ENCODE data around the gene SHMT1. TPM values are rescaled to one million over a fixed set of nuclear protein-coding genes. Genes with fewer than 3 reads are reported as not detected.
"Not testable (repeated sequence)": the region's sequence is repeated elsewhere in the genome, so short reads cannot be mapped to it uniquely, and the experiment has no call there.

The SHMT1 gene
- total and polyA plus RNA-seq, 2 donors (not counting 1 experiment from before 2014, with no cell fraction given), result 11.9 to 12.6 TPM

DNA sequence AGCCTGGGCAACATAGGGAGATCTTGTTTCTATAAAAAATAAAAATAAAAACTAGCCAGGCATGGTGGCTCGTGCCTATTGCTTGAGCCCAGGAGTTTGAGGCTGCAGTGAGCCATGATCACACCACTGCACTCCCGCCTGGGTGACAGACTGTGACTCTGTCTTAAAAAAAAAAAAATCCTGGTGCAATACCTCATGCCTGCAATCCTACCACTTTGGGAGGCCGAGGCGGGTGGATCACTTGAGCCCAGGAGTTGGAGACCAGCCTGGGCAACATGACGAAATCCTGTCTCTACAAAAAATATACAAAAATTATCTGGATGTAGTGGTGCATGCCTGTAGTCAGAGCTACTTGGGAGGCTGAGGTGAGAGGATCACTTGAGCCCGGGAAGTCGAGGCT is 20.9 kb upstream of the SHMT1 start:
- H3K36me3 ChIP-seq (ENCODE audit: control insufficient read depth, insufficient read depth, low read length); DNase-seq (ENCODE audit: low read depth in 2 of 2); H3K4me2 ChIP-seq (ENCODE audit: extremely low read depth, insufficient read depth, low read length): not testable (repeated sequence)

DNA sequence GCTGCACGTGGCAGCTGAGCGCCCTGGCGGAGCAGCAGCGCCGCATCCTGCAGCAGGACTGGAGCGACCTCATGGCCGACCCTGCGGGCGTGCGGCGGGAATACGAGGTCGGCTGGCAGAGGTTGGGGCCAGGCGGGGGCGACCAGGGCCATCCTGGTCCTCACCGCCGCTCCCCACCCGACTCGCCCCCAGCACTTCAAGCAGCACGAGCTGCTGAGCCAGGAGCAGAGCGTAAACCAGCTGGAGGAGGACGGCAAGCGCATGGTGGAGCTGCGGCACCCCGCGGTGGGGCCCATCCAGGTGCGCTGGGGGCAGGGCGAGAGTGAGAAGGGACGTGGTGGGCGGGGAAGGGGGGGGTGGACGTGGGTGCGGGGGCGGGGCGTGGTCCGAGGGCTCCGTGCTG is 19.7 kb upstream of the SHMT1 start:
- not testable (repeated sequence) for DNase-seq (ENCODE audit: low read depth in 2 of 2); H4K20me1 ChIP-seq (ENCODE audit: control insufficient read depth, extremely low read depth, insufficient read depth, low read length); H3K4me2 ChIP-seq (ENCODE audit: extremely low read depth, insufficient read depth, low read length); H3K79me2 ChIP-seq (ENCODE audit: control insufficient read depth, insufficient read depth, low read length); H3K27ac ChIP-seq (ENCODE audit: insufficient read depth, low read length); H3K9me3 ChIP-seq (ENCODE audit: control insufficient read depth, insufficient read depth, low read depth, low read length); H3K4me1 ChIP-seq (ENCODE audit: control insufficient read depth, extremely low read depth, insufficient read depth, low read length); H3K36me3 ChIP-seq (ENCODE audit: control insufficient read depth, insufficient read depth, low read length); H3K4me3 ChIP-seq (replicated peaks in 1 of 4; ENCODE audit: control extremely low read depth in 1 of 4, insufficient read depth in 1 of 4, low read depth in 3 of 4, low read length in 4 of 4); H2AFZ ChIP-seq (ENCODE audit: low read length); H3K9ac ChIP-seq (ENCODE audit: insufficient read depth, low read length)
- peaks cover 16% of the 10 kb centered on the region for H3K27me3 ChIP-seq (ENCODE audit: control insufficient read depth, insufficient read depth, low read length)

More for the DNA sequence above, 20.9 kb upstream of the SHMT1 start:
- not testable (repeated sequence) for H4K20me1 ChIP-seq (ENCODE audit: control insufficient read depth, extremely low read depth, insufficient read depth, low read length); H3K9ac ChIP-seq (ENCODE audit: insufficient read depth, low read length); H3K9me3 ChIP-seq (ENCODE audit: control insufficient read depth, insufficient read depth, low read depth, low read length); H3K27ac ChIP-seq (ENCODE audit: insufficient read depth, low read length); H2AFZ ChIP-seq (ENCODE audit: low read length); H3K79me2 ChIP-seq (ENCODE audit: control insufficient read depth, insufficient read depth, low read length); H3K4me3 ChIP-seq (replicated peaks in 1 of 4; ENCODE audit: control extremely low read depth in 1 of 4, insufficient read depth in 1 of 4, low read depth in 3 of 4, low read length in 4 of 4); H3K4me1 ChIP-seq (ENCODE audit: control insufficient read depth, extremely low read depth, insufficient read depth, low read length)
- peaks cover 16% of the 10 kb centered on the region for H3K27me3 ChIP-seq (ENCODE audit: control insufficient read depth, insufficient read depth, low read length)

DNA sequence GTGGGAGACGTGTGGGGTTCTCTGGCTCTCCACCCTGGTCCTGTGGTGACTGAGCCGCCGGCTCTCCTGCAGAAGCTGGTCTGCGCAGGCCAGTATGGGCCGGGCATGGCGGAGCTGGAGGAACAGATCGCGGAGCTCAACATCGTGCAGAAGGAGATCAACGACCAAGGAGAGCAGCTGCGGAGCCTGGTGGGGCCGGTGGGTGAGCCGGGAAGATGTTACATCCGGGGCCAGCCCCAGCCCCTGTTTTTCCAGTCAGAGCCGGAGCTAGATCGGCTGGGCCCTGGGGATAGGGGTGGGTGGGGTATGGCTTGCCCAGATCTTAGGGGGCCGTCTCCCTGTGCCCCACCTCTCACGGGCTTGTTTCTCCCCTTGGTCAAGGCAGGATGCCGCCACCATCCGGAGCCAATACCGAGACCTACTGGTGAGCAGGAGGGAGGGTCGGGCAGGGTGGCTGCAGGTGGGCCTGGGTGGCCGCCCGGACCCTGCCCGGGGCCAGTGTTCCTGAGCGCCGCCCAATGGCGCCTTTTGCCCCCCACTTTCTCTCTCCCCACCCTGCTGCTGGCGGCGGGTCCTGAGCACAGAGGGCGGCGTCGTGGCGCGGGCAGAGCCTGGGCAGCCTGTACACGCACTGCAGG is 19.2 kb upstream of the SHMT1 start:
- no peak overlapping the region for H2AFZ ChIP-seq (ENCODE audit: low read length)
- H3K4me1 ChIP-seq (ENCODE audit: control insufficient read depth, extremely low read depth, insufficient read depth, low read length), result no peaks in the 10 kb centered on the region
- no peak for DNase-seq (ENCODE audit: low read depth in 2 of 2)
- H3K27me3 ChIP-seq (ENCODE audit: control insufficient read depth, insufficient read depth, low read length), result peaks cover 16% of the 10 kb centered on the region
- TF ChIP-seq, protein P1, sequence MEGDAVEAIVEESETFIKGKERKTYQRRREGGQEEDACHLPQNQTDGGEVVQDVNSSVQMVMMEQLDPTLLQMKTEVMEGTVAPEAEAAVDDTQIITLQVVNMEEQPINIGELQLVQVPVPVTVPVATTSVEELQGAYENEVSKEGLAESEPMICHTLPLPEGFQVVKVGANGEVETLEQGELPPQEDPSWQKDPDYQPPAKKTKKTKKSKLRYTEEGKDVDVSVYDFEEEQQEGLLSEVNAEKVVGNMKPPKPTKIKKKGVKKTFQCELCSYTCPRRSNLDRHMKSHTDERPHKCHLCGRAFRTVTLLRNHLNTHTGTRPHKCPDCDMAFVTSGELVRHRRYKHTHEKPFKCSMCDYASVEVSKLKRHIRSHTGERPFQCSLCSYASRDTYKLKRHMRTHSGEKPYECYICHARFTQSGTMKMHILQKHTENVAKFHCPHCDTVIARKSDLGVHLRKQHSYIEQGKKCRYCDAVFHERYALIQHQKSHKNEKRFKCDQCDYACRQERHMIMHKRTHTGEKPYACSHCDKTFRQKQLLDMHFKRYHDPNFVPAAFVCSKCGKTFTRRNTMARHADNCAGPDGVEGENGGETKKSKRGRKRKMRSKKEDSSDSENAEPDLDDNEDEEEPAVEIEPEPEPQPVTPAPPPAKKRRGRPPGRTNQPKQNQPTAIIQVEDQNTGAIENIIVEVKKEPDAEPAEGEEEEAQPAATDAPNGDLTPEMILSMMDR (conservative IDR thresholded peaks at IDR 0.05 in 1 of 2, IDR thresholded peaks at IDR 0.05 in 1 of 2; ENCODE audit: low read depth in 1 of 2, low read length in 2 of 2), result no peak
- no peak for TF ChIP-seq EZH2 (IDR thresholded peaks at IDR 0.05; ENCODE audit: low read length, missing control alignments)
- no peaks in the 10 kb centered on the region for H3K9me3 ChIP-seq (ENCODE audit: control insufficient read depth, insufficient read depth, low read depth, low read length)
- no peak overlapping the region for H3K4me2 ChIP-seq (ENCODE audit: extremely low read depth, insufficient read depth, low read length)
- no peaks in the 10 kb centered on the region for H4K20me1 ChIP-seq (ENCODE audit: control insufficient read depth, extremely low read depth, insufficient read depth, low read length)
- no peaks in the 10 kb centered on the region for H3K79me2 ChIP-seq (ENCODE audit: control insufficient read depth, insufficient read depth, low read length)
- H3K36me3 ChIP-seq (ENCODE audit: control insufficient read depth, insufficient read depth, low read length), result no peaks in the 10 kb centered on the region
- no peak overlapping the region for H3K4me3 ChIP-seq (replicated peaks in 1 of 4; ENCODE audit: control extremely low read depth in 1 of 4, insufficient read depth in 1 of 4, low read depth in 3 of 4, low read length in 4 of 4)
- H3K9ac ChIP-seq (ENCODE audit: insufficient read depth, low read length), result no peak overlapping the region
- H3K27ac ChIP-seq (ENCODE audit: insufficient read depth, low read length), result no peak overlapping the region

DNA sequence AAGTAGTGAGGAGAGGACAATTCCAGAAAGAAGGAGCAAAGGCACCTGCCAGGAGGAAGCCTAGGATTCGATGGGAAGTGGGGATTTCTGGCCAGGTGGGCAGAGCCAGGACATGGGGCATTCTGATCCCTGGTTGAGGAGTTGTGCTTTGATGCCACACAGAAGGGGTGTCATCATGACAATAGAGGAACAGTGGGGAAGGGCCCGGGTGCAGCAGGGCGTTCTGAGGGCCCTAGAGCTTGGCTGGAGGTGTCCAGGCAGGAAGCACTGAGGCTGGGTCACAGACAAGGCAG is 18.5 kb upstream of the SHMT1 start:
- no peak for DNase-seq (ENCODE audit: low read depth in 2 of 2)
- H2AFZ ChIP-seq (ENCODE audit: low read length), result no peak overlapping the region
- H3K27ac ChIP-seq (ENCODE audit: insufficient read depth, low read length), result no peak overlapping the region
- no peaks in the 10 kb centered on the region for H3K9me3 ChIP-seq (ENCODE audit: control insufficient read depth, insufficient read depth, low read depth, low read length)
- H3K27me3 ChIP-seq (ENCODE audit: control insufficient read depth, insufficient read depth, low read length), result peaks cover 16% of the 10 kb centered on the region
- no peaks in the 10 kb centered on the region for H3K79me2 ChIP-seq (ENCODE audit: control insufficient read depth, insufficient read depth, low read length)
- H3K36me3 ChIP-seq (ENCODE audit: control insufficient read depth, insufficient read depth, low read length), result no peaks in the 10 kb centered on the region
- no peak overlapping the region for H3K4me3 ChIP-seq (replicated peaks in 1 of 4; ENCODE audit: control extremely low read depth in 1 of 4, insufficient read depth in 1 of 4, low read depth in 3 of 4, low read length in 4 of 4)
- TF ChIP-seq, protein P1 (conservative IDR thresholded peaks at IDR 0.05 in 1 of 2, IDR thresholded peaks at IDR 0.05 in 1 of 2; ENCODE audit: low read depth in 1 of 2, low read length in 2 of 2), result no peak
- TF ChIP-seq EZH2 (IDR thresholded peaks at IDR 0.05; ENCODE audit: low read length, missing control alignments), result peak; percentile 19
- H3K4me2 ChIP-seq (ENCODE audit: extremely low read depth, insufficient read depth, low read length), result no peak overlapping the region
- H3K4me1 ChIP-seq (ENCODE audit: control insufficient read depth, extremely low read depth, insufficient read depth, low read length), result no peaks in the 10 kb centered on the region
- H3K9ac ChIP-seq (ENCODE audit: insufficient read depth, low read length), result no peak overlapping the region
- no peaks in the 10 kb centered on the region for H4K20me1 ChIP-seq (ENCODE audit: control insufficient read depth, extremely low read depth, insufficient read depth, low read length)
